CD4-positive, CD25-positive, alpha-beta regulatory T cell (primary cell): ENCODE measurements around the gene MACROD2. TPM values are rescaled to one million over a fixed set of nuclear protein-coding genes. Genes with fewer than 3 reads are reported as not detected.

Source experiments
- ATAC-seq, 2 donors: fragments of 150-1000 bp; cut with Tn5 transposase; one replicate each; pipeline ENCODE4 v1.10.0; 2021; ENCODE audit warnings: low read depth in 2 of 2, moderate number of reproducible peaks in 2 of 2, moderate library complexity in 1 of 2
- DNase-seq, 3 donors: peaks; one replicate each; pipeline versions ENCODE4 v3.0.0 to v3.0.0-alpha.2; 2012 to 2022; ENCODE audit warnings: mixed read lengths in 1 of 3
- H3K27ac ChIP-seq: one replicate; pipeline ENCODE4 v1.7.0; 2013; ENCODE audit warnings: mild to moderate bottlenecking, low read length; ENCODE audit not compliant: insufficient read depth, poor library complexity, severe bottlenecking
- H3K27me3 ChIP-seq: one replicate; pipeline ENCODE4 v1.7.0; 2013; ENCODE audit warnings: low read length; ENCODE audit not compliant: control insufficient read depth, insufficient read depth
- H3K36me3 ChIP-seq: one replicate; pipeline ENCODE4 v1.7.0; 2013; ENCODE audit warnings: mild to moderate bottlenecking, low read length, moderate library complexity; ENCODE audit not compliant: control insufficient read depth, insufficient read depth
- H3K4me1 ChIP-seq: 2 replicates; pipeline ENCODE4 v1.7.0; 2013; ENCODE audit warnings: mild to moderate bottlenecking, low read length; ENCODE audit not compliant: insufficient read depth, control insufficient read depth, poor library complexity, severe bottlenecking
- H3K4me3 ChIP-seq: one replicate; pipeline ENCODE4 v1.7.0; 2013; ENCODE audit warnings: low read depth, mild to moderate bottlenecking, low read length, moderate library complexity
- H3K9me3 ChIP-seq, 2 experiments: 1 replicate in 1 of 2; 2 replicates in 1 of 2; pipeline ENCODE4 v1.7.0; 2013; ENCODE audit warnings: low read length in 2 of 2, mild to moderate bottlenecking in 1 of 2, moderate library complexity in 1 of 2; ENCODE audit not compliant: control insufficient read depth in 2 of 2
- H3K27ac Mint-ChIP-seq, 3 donors: one replicate each; pipeline ENCODE4 v1.8.0; 2020 to 2022; ENCODE audit warnings: mild to moderate bottlenecking in 3 of 3, mixed read lengths in 3 of 3, moderate library complexity in 2 of 3
- H3K27me3 Mint-ChIP-seq: one replicate; pipeline ENCODE4 v1.8.0; 2022; ENCODE audit warnings: mild to moderate bottlenecking, mixed read lengths
- H3K36me3 Mint-ChIP-seq: one replicate; pipeline ENCODE4 v1.8.0; 2020; ENCODE audit warnings: mixed read lengths
- H3K4me1 Mint-ChIP-seq, 4 donors: one replicate each; pipeline ENCODE4 v1.8.0; 2020 to 2022; ENCODE audit warnings: mixed read lengths in 4 of 4, mild to moderate bottlenecking in 1 of 4
- H3K4me3 Mint-ChIP-seq, 4 donors: one replicate each; pipeline ENCODE4 v1.8.0; 2020 to 2022; ENCODE audit warnings: mild to moderate bottlenecking in 4 of 4, mixed read lengths in 4 of 4, moderate library complexity in 3 of 4
- H3K9me3 Mint-ChIP-seq, 7 donors: one replicate each; pipeline ENCODE4 v1.8.0; 2020 to 2022; ENCODE audit warnings: mixed read lengths in 7 of 7, mild to moderate bottlenecking in 3 of 7, moderate library complexity in 2 of 7
- polyA plus RNA-seq, 4 donors: library from polyadenylated mRNA; unstranded; fragments of 300-500 nt; fragmentation: Illumina TruSeq; gene quantifications; one replicate each; pipeline ENCODE4 v1.2.3, GENCODE V29; 2021
- total RNA-seq: library from RNA; stranded (reverse); gene quantifications from one replicate; pipeline ENCODE4 v1.2.3, GENCODE V29; 2022

The MACROD2 gene
- total and polyA plus RNA-seq, 5 donors from 2014 or later = 1.4 TPM; not detected in 4

- no peak overlapping the region for H3K4me3 Mint-ChIP-seq
These were observed 1214.2 kb downstream of the MACROD2 start for GRCh38 chr20:15209537-15209936.

DNA sequence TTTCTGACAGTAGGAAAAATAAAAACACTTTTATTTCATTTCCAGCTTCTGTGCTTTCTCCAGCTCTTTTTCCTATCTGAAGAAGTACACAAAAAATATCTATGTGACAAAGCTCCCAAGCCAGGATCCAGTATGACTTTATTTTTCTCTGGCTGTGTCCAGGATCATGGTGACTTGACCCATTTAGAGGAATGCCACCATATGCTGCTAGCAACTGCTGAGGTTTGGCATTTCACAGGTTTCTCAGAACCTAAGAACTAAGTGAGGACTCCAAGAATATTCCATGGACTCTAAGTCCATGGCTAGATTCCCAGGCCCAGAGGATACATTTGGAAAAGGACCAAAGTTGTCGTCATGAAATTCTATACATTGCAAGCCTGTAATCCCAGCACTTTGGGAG, 1218.7 kb downstream of the MACROD2 start:
- DNase-seq (no peak), ATAC-seq (no peak)
- peaks cover 0 to 14% of the 10 kb centered on the region in 2 experiments for H3K9me3 ChIP-seq
- Mint-ChIP-seq H3K4me1 (no peaks in the 10 kb centered on the region), H3K27ac (no peak overlapping the region), H3K27me3 (no peaks in the 10 kb centered on the region), H3K4me3 (no peak overlapping the region), H3K9me3 (peaks cover 4 to 28% (median 15%) of the 10 kb centered on the region in 7 donors), H3K36me3 (no peaks in the 10 kb centered on the region)
- H3K36me3 ChIP-seq = no peaks in the 10 kb centered on the region
- no peaks in the 10 kb centered on the region for H3K4me1 ChIP-seq
- H3K4me3 ChIP-seq = no peak overlapping the region
- H3K27me3 ChIP-seq = no peaks in the 10 kb centered on the region
- no peak overlapping the region for H3K27ac ChIP-seq

More at GRCh38 chr20:15209537-15209936, 1214.2 kb downstream of the MACROD2 start:
- Mint-ChIP-seq H3K4me1 (no peaks in the 10 kb centered on the region), H3K9me3 (peaks cover 0 to 30% (median 16%) of the 10 kb centered on the region in 7 donors), H3K27me3 (no peaks in the 10 kb centered on the region), H3K27ac (no peak overlapping the region), H3K36me3 (no peaks in the 10 kb centered on the region)
- ATAC-seq (no peak), DNase-seq (no peak)
- H3K9me3 ChIP-seq = peaks cover 0 to 14% of the 10 kb centered on the region in 2 experiments
- no peak overlapping the region for H3K4me3 ChIP-seq
- no peaks in the 10 kb centered on the region for H3K36me3 ChIP-seq
- no peak overlapping the region for H3K27ac ChIP-seq
- H3K4me1 ChIP-seq = no peaks in the 10 kb centered on the region
- no peaks in the 10 kb centered on the region for H3K27me3 ChIP-seq

- Histone ChIP-seq H3K27ac (no peak overlapping the region), H3K4me3 (no peak overlapping the region), H3K9me3 (no peaks in the 10 kb centered on the region), H3K4me1 (no peaks in the 10 kb centered on the region), H3K27me3 (no peaks in the 10 kb centered on the region), H3K36me3 (no peaks in the 10 kb centered on the region)
- H3K36me3 Mint-ChIP-seq = no peaks in the 10 kb centered on the region
- peaks cover 1 to 24% (median 8%) of the 10 kb centered on the region in 7 donors for H3K9me3 Mint-ChIP-seq
- H3K27me3 Mint-ChIP-seq = no peaks in the 10 kb centered on the region
- H3K4me3 Mint-ChIP-seq = no peak overlapping the region
- ATAC-seq = no peak
- no peak overlapping the region for H3K27ac Mint-ChIP-seq
- H3K4me1 Mint-ChIP-seq = no peaks in the 10 kb centered on the region
- no peak for DNase-seq
These were observed 1224.8 kb downstream of the MACROD2 start for GRCh38 chr20:15220009-15220656.

DNA sequence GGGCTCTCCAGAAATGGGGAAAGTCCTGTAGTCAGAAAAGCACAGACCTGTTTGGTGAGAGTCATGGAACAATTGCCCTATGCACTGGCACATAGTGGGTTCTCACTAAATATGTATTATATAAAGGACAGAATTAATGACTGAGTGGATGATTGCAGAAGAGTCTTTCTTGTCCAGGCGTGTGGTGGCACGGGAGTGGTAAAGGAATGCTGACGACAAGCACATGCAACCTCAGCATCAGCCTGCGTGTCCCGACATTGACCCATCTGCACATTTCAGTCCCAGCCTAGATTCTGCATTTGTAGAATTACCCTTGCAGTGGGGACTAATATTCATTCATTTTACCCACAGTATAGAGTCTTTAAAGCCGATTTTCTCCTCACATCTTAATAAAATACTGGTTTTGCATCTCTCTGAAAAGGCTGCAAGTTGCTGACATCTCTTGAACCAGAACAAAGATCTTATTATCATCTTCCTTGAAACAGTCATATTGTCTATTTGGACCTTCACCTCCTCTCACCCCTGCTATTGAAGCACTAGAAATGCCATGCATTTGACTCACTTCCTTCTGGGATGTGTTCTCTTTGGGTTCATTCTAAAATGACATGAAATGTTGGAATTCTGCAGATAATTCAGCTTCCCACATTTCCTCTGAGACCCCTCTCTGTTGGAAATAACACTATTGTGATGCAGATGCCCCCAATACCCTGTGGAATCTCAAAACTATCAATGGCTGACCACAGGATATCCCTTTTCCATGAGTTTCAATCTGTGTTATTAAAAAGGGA, 1225.7 kb downstream of the MACROD2 start:
- Histone ChIP-seq H3K4me1 (no peaks in the 10 kb centered on the region), H3K9me3 (no peaks in the 10 kb centered on the region), H3K27ac (no peak overlapping the region), H3K4me3 (no peak overlapping the region), H3K27me3 (no peaks in the 10 kb centered on the region), H3K36me3 (no peaks in the 10 kb centered on the region)
- H3K4me1 Mint-ChIP-seq = no peaks in the 10 kb centered on the region
- ATAC-seq = no peak
- no peaks in the 10 kb centered on the region for H3K27me3 Mint-ChIP-seq
- H3K36me3 Mint-ChIP-seq = no peaks in the 10 kb centered on the region
- DNase-seq = no peak
- peaks cover 1 to 24% (median 6%) of the 10 kb centered on the region in 7 donors for H3K9me3 Mint-ChIP-seq
- H3K27ac Mint-ChIP-seq = no peak overlapping the region
- H3K4me3 Mint-ChIP-seq = no peak overlapping the region

DNA sequence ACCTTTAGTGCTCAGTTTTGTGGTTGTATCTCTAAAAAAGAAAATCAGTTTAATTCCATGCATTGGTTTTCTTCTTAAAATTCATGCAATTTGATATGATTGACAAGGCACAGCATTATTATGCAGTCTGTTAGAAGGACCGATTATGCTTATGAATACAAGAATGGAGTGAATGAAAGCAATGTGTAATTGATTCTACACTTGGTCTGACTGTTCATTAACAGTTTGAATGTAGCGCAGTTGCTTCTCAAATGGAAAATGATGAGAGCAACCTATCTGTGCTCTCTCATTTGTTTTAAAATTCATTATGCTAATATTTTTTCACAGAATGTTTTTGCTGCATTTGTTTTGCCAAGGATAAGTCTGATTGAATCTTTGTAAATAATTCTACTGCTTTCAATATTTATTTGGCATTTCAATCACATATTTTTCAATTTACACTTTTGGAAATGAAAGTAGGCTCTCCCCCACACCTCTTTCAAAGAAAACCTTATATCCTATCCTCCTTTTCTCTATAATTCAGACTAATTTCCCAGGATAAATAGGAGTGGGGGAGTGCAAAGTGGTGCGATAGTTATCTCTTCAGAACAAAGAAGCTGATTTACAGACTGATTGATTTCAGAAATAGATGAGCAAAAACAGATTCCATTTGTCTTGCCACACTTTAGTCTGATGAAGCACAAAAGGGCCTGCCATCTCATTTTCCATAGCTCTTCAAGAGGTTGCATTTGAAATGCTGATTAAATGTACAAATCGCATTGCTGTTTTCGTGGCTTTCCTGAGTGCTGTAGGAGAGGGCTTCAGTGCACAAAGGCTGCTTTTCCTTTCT, 1227.4 kb downstream of the MACROD2 start:
- Histone ChIP-seq H3K4me1 (no peaks in the 10 kb centered on the region), H3K9me3 (peaks cover 0 to 3% of the 10 kb centered on the region in 2 experiments), H3K4me3 (no peak overlapping the region), H3K36me3 (no peaks in the 10 kb centered on the region), H3K27me3 (no peaks in the 10 kb centered on the region), H3K27ac (no peak overlapping the region)
- H3K4me3 Mint-ChIP-seq = no peak overlapping the region
- H3K27me3 Mint-ChIP-seq = no peaks in the 10 kb centered on the region
- DNase-seq (no peak), ATAC-seq (no peak)
- H3K9me3 Mint-ChIP-seq = peaks cover 4 to 27% (median 6%) of the 10 kb centered on the region in 7 donors
- H3K4me1 Mint-ChIP-seq = no peaks in the 10 kb centered on the region
- H3K36me3 Mint-ChIP-seq = no peaks in the 10 kb centered on the region
- no peak overlapping the region for H3K27ac Mint-ChIP-seq

DNA sequence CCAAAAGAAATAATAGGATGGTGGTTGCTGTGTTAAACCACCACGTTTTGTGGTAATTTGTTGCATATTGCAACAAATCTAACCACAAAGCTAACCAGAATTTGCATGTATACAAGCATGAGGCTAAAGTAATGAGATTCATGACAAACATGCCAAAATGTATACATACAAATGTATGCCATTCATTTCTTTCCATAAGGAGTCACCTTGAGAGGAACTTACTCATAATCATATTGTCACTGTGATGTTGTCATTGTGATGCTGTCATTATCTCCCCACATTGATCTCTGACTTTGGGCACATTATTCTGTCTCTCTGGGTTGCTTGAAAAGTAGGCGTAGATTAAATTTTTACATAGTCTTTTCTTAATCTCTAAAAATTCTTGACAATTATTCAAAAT, 1228.9 kb downstream of the MACROD2 start:
- no peak overlapping the region for H3K4me3 Mint-ChIP-seq
- H3K27ac Mint-ChIP-seq = no peak overlapping the region
- ATAC-seq (no peak), DNase-seq (no peak)
- Histone ChIP-seq H3K36me3 (no peaks in the 10 kb centered on the region), H3K27ac (no peak overlapping the region), H3K4me1 (no peaks in the 10 kb centered on the region), H3K27me3 (no peaks in the 10 kb centered on the region), H3K9me3 (peaks cover 0 to 3% of the 10 kb centered on the region in 2 experiments), H3K4me3 (no peak overlapping the region)
- no peaks in the 10 kb centered on the region for H3K36me3 Mint-ChIP-seq
- H3K9me3 Mint-ChIP-seq = peaks cover 0 to 22% (median 4%) of the 10 kb centered on the region in 7 donors
- no peaks in the 10 kb centered on the region for H3K4me1 Mint-ChIP-seq
- no peaks in the 10 kb centered on the region for H3K27me3 Mint-ChIP-seq

DNA sequence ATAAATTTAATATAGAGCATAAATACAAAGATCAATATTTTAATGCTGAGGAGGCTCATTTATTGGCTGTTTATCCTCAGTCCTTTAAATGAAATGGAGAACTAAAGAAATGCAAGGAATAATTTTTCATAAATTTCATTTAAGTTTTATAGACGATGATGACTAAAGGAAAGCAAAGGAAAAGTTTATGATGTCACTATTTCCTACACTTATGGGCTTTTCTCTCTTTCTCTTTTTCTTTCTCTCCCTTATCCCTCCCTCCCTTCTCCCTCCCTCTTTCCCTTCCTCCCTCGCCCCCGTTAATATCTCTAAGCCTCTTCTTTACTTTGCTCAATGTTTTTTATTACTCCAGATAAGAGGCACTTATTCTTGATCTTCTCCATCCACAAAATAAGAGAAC, 1231.8 kb downstream of the MACROD2 start:
- H3K4me1 ChIP-seq = no peaks in the 10 kb centered on the region
- Mint-ChIP-seq H3K9me3 (peaks cover 2 to 29% (median 5%) of the 10 kb centered on the region in 7 donors), H3K4me3 (no peak overlapping the region), H3K36me3 (no peaks in the 10 kb centered on the region), H3K27me3 (no peaks in the 10 kb centered on the region), H3K4me1 (no peaks in the 10 kb centered on the region), H3K27ac (no peak overlapping the region)
- no peaks in the 10 kb centered on the region for H3K36me3 ChIP-seq
- H3K4me3 ChIP-seq = no peak overlapping the region
- no peak overlapping the region for H3K27ac ChIP-seq
- no peaks in the 10 kb centered on the region for H3K27me3 ChIP-seq
- no peak for DNase-seq
- H3K9me3 ChIP-seq = peaks cover 0 to 3% of the 10 kb centered on the region in 2 experiments
- ATAC-seq = no peak
